IMR-90 (cell line): ENCODE data around the gene SLAMF6. TPM values are rescaled to one million over a fixed set of nuclear protein-coding genes. Genes with fewer than 3 reads are reported as not detected.

Experiments used
- ATAC-seq: fragments of 200-7000 bp; cut with Tn5 transposase; 2 replicates; pipeline ENCODE4 v1.9.1; 2020; ENCODE audit warnings: low read depth, mild to moderate bottlenecking, moderate library complexity
- BruUV-seq: library from RNA; stranded (reverse); fragments of 400-500 nt; replicated peaks from 2 replicates; lab custom pipeline; 2021; lab: Mats Ljungman, UMichigan
- CTCF ChIA-PET: fragments of 300-600 bp; formaldehyde crosslinking; extraction: SDS; loops from one replicate; lab custom pipeline; 2021; ENCODE audit warnings: antibody characterized with exemption; lab: Yijun Ruan, JAX
- POLR2A ChIA-PET: fragments of 300-600 bp; sonication (Branson Sonifier 250); formaldehyde crosslinking; loops from one replicate; lab custom pipeline; 2022; ENCODE audit warnings: antibody characterized with exemption; ENCODE audit not compliant: unreplicated experiment; lab: Charles Lee
- DNase-seq: peaks from one replicate; pipeline ENCODE4 v3.0.0; 2013
- H2AFZ ChIP-seq: replicated peaks from 2 replicates; pipeline ENCODE3; 2013; ENCODE audit warnings: low read length, mild to moderate bottlenecking; ENCODE audit not compliant: poor library complexity
- H2AK5ac ChIP-seq: 2 replicates; pipeline ENCODE4 v1.6.1; 2013; ENCODE audit warnings: low read depth, low read length, inconsistent platforms
- H2AK9ac ChIP-seq: replicated peaks from 2 replicates; pipeline ENCODE3; 2013; ENCODE audit warnings: mild to moderate bottlenecking, low read depth, low read length, moderate library complexity; ENCODE audit not compliant: poor library complexity
- H2BK120ac ChIP-seq: 2 replicates; pipeline ENCODE4 v1.6.1; 2013; ENCODE audit warnings: low read depth, low read length, inconsistent platforms
- H2BK15ac ChIP-seq: 3 replicates; pipeline ENCODE4 v1.6.1; 2013; ENCODE audit warnings: low read depth, low read length, inconsistent platforms
- H2BK20ac ChIP-seq: 2 replicates; pipeline ENCODE4 v1.6.1; 2013; ENCODE audit warnings: low read depth, mild to moderate bottlenecking, inconsistent platforms, low read length, moderate library complexity
- H2BK5ac ChIP-seq: 2 replicates; pipeline ENCODE4 v1.6.1; 2013; ENCODE audit warnings: mild to moderate bottlenecking, low read depth, low read length, inconsistent platforms; ENCODE audit not compliant: poor library complexity, severe bottlenecking
- H3K14ac ChIP-seq: replicated peaks from 2 replicates; pipeline ENCODE4 v1.6.1; 2013; ENCODE audit warnings: low read depth, low read length, inconsistent platforms
- H3K18ac ChIP-seq: 2 replicates; pipeline ENCODE4 v1.6.1; 2013; ENCODE audit warnings: low read depth, low read length, control low read depth
- H3K23ac ChIP-seq: 2 replicates; pipeline ENCODE4 v1.6.1; 2013; ENCODE audit warnings: low read depth, low read length, inconsistent platforms
- H3K27ac ChIP-seq: 2 replicates; pipeline ENCODE4 v1.5.1; 2013; ENCODE audit warnings: mild to moderate bottlenecking, control low read depth, low read length; ENCODE audit not compliant: insufficient read depth
- H3K27me3 ChIP-seq: 2 replicates; pipeline ENCODE4 v1.6.1; 2013; ENCODE audit warnings: low read length; ENCODE audit not compliant: control insufficient read depth, insufficient read depth
- H3K36me3 ChIP-seq: 2 replicates; pipeline ENCODE4 v1.6.1; 2013; ENCODE audit warnings: low read length, mixed read lengths; ENCODE audit not compliant: control insufficient read depth, insufficient read depth
- H3K4ac ChIP-seq: 2 replicates; pipeline ENCODE4 v1.6.1; 2013; ENCODE audit warnings: low read depth, low read length, inconsistent platforms
- H3K4me1 ChIP-seq: 2 replicates; pipeline ENCODE4 v1.6.1; 2013; ENCODE audit warnings: low read length, mixed read lengths; ENCODE audit not compliant: control insufficient read depth, insufficient read depth
- H3K4me2 ChIP-seq: 2 replicates; pipeline ENCODE4 v1.6.1; 2013; ENCODE audit warnings: low read depth, mild to moderate bottlenecking, control low read depth, low read length, moderate library complexity
- H3K4me3 ChIP-seq: 2 replicates; pipeline ENCODE4 v1.5.1; 2013; ENCODE audit warnings: low read depth, mild to moderate bottlenecking, control low read depth, low read length, moderate library complexity; ENCODE audit not compliant: insufficient read depth
- H3K56ac ChIP-seq: 2 replicates; pipeline ENCODE4 v1.6.1; 2013; ENCODE audit warnings: low read length, inconsistent platforms; ENCODE audit not compliant: insufficient read depth; ENCODE audit errors: extremely low read depth
- H3K79me1 ChIP-seq, 2 experiments: 2 replicates each; pipeline ENCODE4 v1.6.1; 2013; ENCODE audit warnings: low read length in 2 of 2, inconsistent platforms in 1 of 2, low read depth in 1 of 2
- H3K9ac ChIP-seq: 2 replicates; pipeline ENCODE4 v1.6.1; 2013; ENCODE audit warnings: low read depth, low read length, control low read depth
- H3K9me1 ChIP-seq: 2 replicates; pipeline ENCODE4 v1.6.1; 2013; ENCODE audit warnings: low read length, inconsistent platforms; ENCODE audit not compliant: insufficient read depth
- H3K9me3 ChIP-seq: 2 replicates; pipeline ENCODE4 v1.6.1; 2013; ENCODE audit warnings: low read length; ENCODE audit not compliant: control insufficient read depth, insufficient read depth
- H4K20me1 ChIP-seq: 2 replicates; pipeline ENCODE4 v1.6.1; 2013; ENCODE audit warnings: low read length, inconsistent platforms; ENCODE audit not compliant: insufficient read depth
- H4K5ac ChIP-seq: 2 replicates; pipeline ENCODE4 v1.6.1; 2013; ENCODE audit warnings: mild to moderate bottlenecking, low read depth, low read length, control low read depth
- H4K8ac ChIP-seq, 2 experiments: 2 replicates each; pipeline ENCODE4 v1.6.1; 2013; ENCODE audit warnings: low read depth in 2 of 2, low read length in 2 of 2, control low read depth in 1 of 2, inconsistent platforms in 1 of 2
- H4K91ac ChIP-seq: 2 replicates; pipeline ENCODE4 v1.6.1; 2013; ENCODE audit warnings: low read depth, low read length, inconsistent platforms; ENCODE audit not compliant: insufficient read depth
- CTCF ChIP-seq: conservative IDR thresholded peaks from 2 replicates; pipeline ENCODE4 v1.5.1; 2012; ENCODE audit warnings: mild to moderate bottlenecking, low read depth, low read length, improper control_type of control experiment
- FOS ChIP-seq: fragments of 150-350 bp; IDR thresholded peaks from 2 replicates; pipeline ENCODE4 v1.6.1; 2016; ENCODE audit warnings: low read depth, low read length
- MAZ ChIP-seq: IDR thresholded peaks from 2 replicates; pipeline ENCODE4 v1.6.1; 2012; ENCODE audit warnings: low read depth, mild to moderate bottlenecking, low read length, improper control_type of control experiment, moderate library complexity, borderline replicate concordance
- MXI1 ChIP-seq: IDR thresholded peaks from 2 replicates; pipeline ENCODE4 v1.6.1; 2012; ENCODE audit warnings: low read depth, mild to moderate bottlenecking, low read length, moderate library complexity, borderline replicate concordance
- POLR2A ChIP-seq: IDR thresholded peaks from 2 replicates; pipeline ENCODE4 v1.6.1; 2012; ENCODE audit warnings: mild to moderate bottlenecking, low read depth, low read length
- RCOR1 ChIP-seq: IDR thresholded peaks from 2 replicates; pipeline ENCODE4 v1.6.1; 2012; ENCODE audit warnings: mild to moderate bottlenecking, low read length, improper control_type of control experiment; ENCODE audit not compliant: insufficient replicate concordance
- WGBS, 2 experiments: methylation state at CpG; one replicate each; pipeline versions ENCODE4 v1.1.5 to v1.1.7; 2013; ENCODE audit warnings: missing lambda C conversion rate in 2 of 2; ENCODE audit not compliant: insufficient read length in 1 of 2; ENCODE audit errors: extremely low coverage in 2 of 2; 5-methylcytosine and 5-hydroxymethylcytosine counted together
- dilution Hi-C: fragments of 300-500 bp; cut with HindIII; formaldehyde crosslinking; loops from one replicate; pipeline ENCODE4 v1.14.3; 2018; ENCODE audit warnings: low sequenced_read_pairs; ENCODE audit not compliant: unreplicated experiment
- in situ Hi-C: fragments of 300-500 bp; cut with MboI; formaldehyde crosslinking; loops from 3 replicates; pipeline ENCODE4 v1.14.3; 2019; ENCODE audit warnings: low sequenced_read_pairs, inconsistent platforms, mixed read lengths
- intact Hi-C: fragments of 100-400 bp; cut with micrococcal nuclease; formaldehyde crosslinking; loops from 2 replicates; pipeline ENCODE4 v1.10.0; 2022
- polyA plus RNA-seq, 3 experiments: library from polyadenylated mRNA; depleted of rRNA; stranded (reverse); fragments of >200 nt; gene quantifications; 2 replicates each; pipeline ENCODE4 v1.2.3, GENCODE V29; 2012; ENCODE audit warnings: low replicate concordance in 1 of 3
- total RNA-seq: library from RNA; depleted of rRNA; stranded (reverse); fragments of >200 nt; gene quantifications from 2 replicates; pipeline ENCODE4 v1.2.3, GENCODE V29; 2012

The SLAMF6 gene
- total and polyA plus RNA-seq, 2 of the 4 experiments (the other 2 are of a cell fraction), result not detected

- dilution Hi-C loops (no loop called here), in situ Hi-C loops (no loop called here), intact Hi-C loops (no loop called here)
- DNase-seq (no peak), ATAC-seq (no peak)
- Histone ChIP-seq H2BK5ac (no peak overlapping the region), H4K91ac (no peak overlapping the region), H3K18ac (no peak overlapping the region), H2BK20ac (no peak overlapping the region), H3K9me3 (no peaks in the 10 kb centered on the region), H3K9me1 (no peaks in the 10 kb centered on the region), H3K36me3 (no peaks in the 10 kb centered on the region), H3K4ac (no peak overlapping the region), H4K5ac (no peak overlapping the region), H2AK9ac (no peak overlapping the region), H3K4me3 (no peak overlapping the region), H2AK5ac (no peak overlapping the region), H4K8ac (no peak overlapping the region), H3K27ac (no peak overlapping the region), H3K79me1 (no peaks in the 10 kb centered on the region), H3K4me2 (no peak overlapping the region), H3K56ac (no peak overlapping the region), H2BK120ac (no peak overlapping the region), H3K14ac (no peak overlapping the region), H3K27me3 (no peaks in the 10 kb centered on the region), H2AFZ (no peak overlapping the region), H3K9ac (no peak overlapping the region), H3K23ac (no peak overlapping the region), H2BK15ac (no peak overlapping the region), H3K4me1 (no peaks in the 10 kb centered on the region), H4K20me1 (no peaks in the 10 kb centered on the region)
- ChIA-PET CTCF (no interaction called here), POLR2A (no interaction called here)
- TF ChIP-seq POLR2A (no peak), MAZ (no peak), FOS (no peak), RCOR1 (no peak), MXI1 (no peak), CTCF (no peak)
- BruUV-seq, result no TSS peak
- no CpG with 5 or more reads among the region's 3 CpGs for WGBS, 2 experiments
Measured at GRCh38 chr1:160520999-160521398, 2.1 kb downstream of the SLAMF6 start.
